Keratinocyte (primary cell): ENCODE data around the gene VPS8.

ENCODE experiments used
- CTCF ChIP-seq, 3 experiments: IDR thresholded peaks in 1 of 3; conservative IDR thresholded peaks in 1 of 3; optimal IDR thresholded peaks in 1 of 3; 2 replicates in 2 of 3; 3 replicates in 1 of 3; pipeline versions ENCODE3 to v1.5.1; 2011; ENCODE audit warnings: low read length in 3 of 3, mild to moderate bottlenecking in 3 of 3, moderate library complexity in 2 of 3, control low read depth in 1 of 3, inconsistent platforms in 1 of 3; ENCODE audit not compliant: insufficient read depth in 2 of 3; ENCODE audit errors: extremely low read depth in 1 of 3
- EZH2 ChIP-seq: IDR thresholded peaks from one replicate; pipeline ENCODE4 v1.6.1; 2012; ENCODE audit warnings: inconsistent platforms, mild to moderate bottlenecking, low read length, moderate library complexity

GRCh38 chr3:184766555-184767261 lies 45.3 kb upstream of the VPS8 start:
- TF ChIP-seq CTCF (optimal IDR thresholded peaks at IDR 0.05 in 1 of 3, IDR thresholded peaks at IDR 0.05 in 1 of 3, conservative IDR thresholded peaks at IDR 0.05 in 1 of 3; ENCODE audit: extremely low read depth in 1 of 3, insufficient read depth in 2 of 3, low read length in 3 of 3): no peak
- no peak for TF ChIP-seq EZH2
